ENCODE measurements around the gene VAV2.
"Not testable (repeated sequence)": the region's sequence is repeated elsewhere in the genome, so short reads cannot be mapped to it uniquely, and the experiment has no call there.

VAV2 gene

DNA sequence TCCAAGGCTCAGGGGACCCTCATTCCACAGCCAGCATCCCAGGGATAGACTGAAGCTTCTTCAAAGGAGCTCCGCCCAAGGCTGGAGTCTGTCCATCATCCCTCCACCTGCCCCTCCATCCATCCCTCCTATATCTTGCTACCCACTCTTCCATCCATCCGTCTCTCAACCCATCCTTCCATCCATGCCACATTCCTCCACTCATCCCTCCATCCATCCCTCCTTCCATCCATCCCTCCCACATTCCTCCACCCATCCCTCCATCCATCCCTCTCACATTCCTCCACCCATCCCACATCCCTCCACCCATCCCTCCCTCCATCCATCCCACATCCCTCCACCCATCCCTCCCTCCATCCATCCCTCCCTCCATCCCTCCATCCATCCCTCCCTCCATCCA, 5.5 kb upstream of the VAV2 start:
- Mint-ChIP-seq H3K27ac (no peak overlapping the region), H3K4me3 (no peak overlapping the region), H3K9me3 (no peaks in the 10 kb centered on the region), H3K27me3 (peaks cover 0 to 34% of the 10 kb centered on the region in 2 donors), H3K36me3 (ENCODE audit: insufficient read depth) (peaks cover 3% of the 10 kb centered on the region), H3K4me1 (ENCODE audit: low read depth in 2 of 2) (peaks cover 0 to 4% of the 10 kb centered on the region in 2 donors)
- no peak for DNase-seq
- ATAC-seq (replicated peaks), result no peak

DNA sequence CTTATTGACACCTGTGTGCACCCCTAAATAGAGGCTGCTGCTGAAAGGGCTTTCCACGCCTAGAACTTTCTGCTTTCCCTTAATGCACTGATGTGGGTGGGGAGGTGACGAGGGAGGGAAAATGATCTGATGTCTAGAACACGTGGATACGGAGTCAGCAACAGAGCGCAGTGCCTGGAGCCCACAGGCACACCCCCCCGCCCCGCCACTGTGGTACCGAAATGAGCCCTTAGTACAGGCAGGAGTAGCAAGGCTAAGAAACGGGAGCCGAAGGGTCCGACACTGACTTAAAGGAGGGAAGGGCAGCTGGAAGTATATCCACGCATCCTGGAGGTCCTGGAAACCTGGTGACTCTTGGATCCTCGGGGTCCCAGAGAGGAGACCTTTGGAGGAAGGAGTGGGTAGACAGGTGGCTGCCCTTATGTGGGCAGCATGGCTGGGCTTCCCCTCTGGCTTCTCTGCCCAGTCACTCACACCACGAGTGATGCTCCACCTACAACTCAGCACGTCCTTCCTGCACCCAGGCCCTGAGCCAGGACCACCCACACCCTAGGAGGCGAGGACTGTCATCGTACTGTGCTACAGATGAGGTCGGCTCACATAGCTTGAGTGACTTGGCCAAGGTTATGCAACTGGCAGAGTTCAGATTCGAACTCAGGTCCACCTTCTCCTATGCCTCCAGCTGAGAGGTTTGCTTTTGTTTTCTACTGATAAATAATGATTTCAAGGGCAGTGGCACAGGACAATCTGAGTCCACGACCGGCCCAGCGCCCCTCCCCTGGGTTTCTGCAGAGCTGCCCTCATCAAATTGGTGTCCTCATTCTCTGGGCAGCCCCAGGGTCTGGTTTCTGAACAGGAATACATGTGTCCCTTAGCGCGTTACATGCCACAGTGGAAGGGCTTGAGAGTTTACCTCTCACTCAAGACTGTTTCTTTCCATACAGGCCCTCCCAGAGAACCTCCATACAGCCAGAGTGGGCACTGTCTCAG, 4.7 kb upstream of the VAV2 start:
- peaks cover 0 to 4% of the 10 kb centered on the region in 2 donors for H3K4me1 Mint-ChIP-seq (ENCODE audit: low read depth in 2 of 2)

DNA sequence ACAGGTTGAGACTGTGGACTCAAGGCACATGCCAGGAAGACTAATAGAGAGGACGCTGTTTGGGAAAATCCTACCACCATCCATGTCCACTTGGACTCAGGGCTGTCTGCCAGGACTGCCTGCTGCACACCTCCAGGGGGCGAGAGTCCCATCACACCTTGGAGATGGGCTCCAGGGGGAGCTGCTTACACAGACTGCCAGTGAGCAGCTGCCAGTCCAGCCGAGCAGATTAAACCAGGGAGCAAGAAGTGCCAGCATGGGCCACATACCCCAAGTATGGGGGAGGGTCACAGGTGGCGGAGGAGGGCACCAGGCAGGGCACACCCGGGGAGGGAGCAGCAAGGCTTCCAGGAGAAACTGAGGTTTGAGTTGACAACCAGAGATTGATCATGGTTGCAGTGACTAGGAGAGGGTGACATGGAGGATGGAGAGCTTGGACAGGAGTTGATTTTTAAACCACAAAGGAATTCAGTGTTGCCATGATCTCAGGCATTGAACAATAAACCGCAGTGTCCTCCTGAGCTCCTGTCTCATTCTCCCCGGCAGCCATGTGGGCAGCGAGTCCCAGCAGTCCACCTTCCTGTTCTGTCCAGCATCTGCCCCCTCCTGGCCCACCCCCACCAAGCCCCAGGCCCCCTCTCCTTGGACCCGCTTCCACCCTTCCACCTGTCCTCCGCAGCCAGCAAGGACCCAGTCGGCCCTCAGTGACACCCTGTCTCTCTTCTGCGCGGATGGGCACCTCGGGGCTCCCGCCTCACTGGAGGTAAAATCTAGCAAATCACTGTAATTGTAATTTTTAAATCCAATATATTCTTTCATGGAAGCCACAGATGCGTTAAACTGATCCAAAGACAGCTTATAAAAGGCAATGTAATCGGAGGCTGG, 3.1 kb upstream of the VAV2 start:
- no peaks in the 10 kb centered on the region for H3K9me3 Mint-ChIP-seq
- ATAC-seq (replicated peaks), result no peak
- H3K27me3 Mint-ChIP-seq, result peaks cover 0 to 35% of the 10 kb centered on the region in 2 donors
- peaks cover 3% of the 10 kb centered on the region for H3K36me3 Mint-ChIP-seq (ENCODE audit: insufficient read depth)
- peaks cover 0 to 8% of the 10 kb centered on the region in 2 donors for H3K4me1 Mint-ChIP-seq (ENCODE audit: low read depth in 2 of 2)
- no peak overlapping the region for H3K27ac Mint-ChIP-seq
- H3K4me3 Mint-ChIP-seq, result no peak overlapping the region
- no peak for DNase-seq

More for the DNA sequence above, 4.7 kb upstream of the VAV2 start:
- no peak overlapping the region for H3K4me3 Mint-ChIP-seq
- H3K27ac Mint-ChIP-seq, result no peak overlapping the region
- peaks cover 0 to 26% of the 10 kb centered on the region in 2 donors for H3K27me3 Mint-ChIP-seq
- DNase-seq, result no peak
- peaks cover 3% of the 10 kb centered on the region for H3K36me3 Mint-ChIP-seq (ENCODE audit: insufficient read depth)
- no peak for ATAC-seq (replicated peaks)
- H3K9me3 Mint-ChIP-seq, result no peaks in the 10 kb centered on the region

DNA sequence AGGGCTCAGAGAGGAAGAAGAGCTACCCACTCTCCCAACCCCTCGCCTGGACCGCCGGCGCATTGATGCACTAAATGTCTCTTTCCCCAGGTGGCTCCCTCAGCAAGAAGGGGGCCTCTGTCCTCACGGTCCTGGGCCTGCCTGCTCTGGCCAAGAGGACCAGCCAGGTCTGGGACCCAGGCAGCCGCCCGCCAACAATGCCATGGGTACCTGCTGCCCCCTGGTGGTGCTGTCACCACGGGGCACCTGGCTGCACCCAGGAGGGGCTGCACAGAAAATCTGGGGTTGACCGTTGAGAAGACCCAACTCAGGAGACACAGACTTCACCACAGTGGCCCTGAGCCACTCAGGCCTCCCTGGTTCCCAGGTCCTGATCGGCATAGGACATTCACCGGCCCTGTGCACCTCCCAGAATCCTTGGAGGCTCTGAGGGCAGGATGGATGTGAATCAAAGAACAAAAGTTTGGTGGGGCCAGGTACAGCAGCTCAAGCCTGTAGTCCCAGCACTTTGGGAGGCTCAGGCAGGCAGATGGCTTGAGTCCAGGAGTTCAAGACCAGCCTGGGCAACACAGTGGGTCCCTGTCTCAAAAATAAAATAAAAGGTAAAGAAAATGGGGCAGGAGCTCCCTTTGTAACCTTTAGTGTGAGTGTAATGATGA, 2.4 kb upstream of the VAV2 start:
- Mint-ChIP-seq H3K9me3 (no peaks in the 10 kb centered on the region), H3K27ac (no peak overlapping the region), H3K36me3 (ENCODE audit: insufficient read depth) (peaks cover 3% of the 10 kb centered on the region), H3K27me3 (peaks cover 0 to 29% of the 10 kb centered on the region in 2 donors), H3K4me1 (ENCODE audit: low read depth in 2 of 2) (peaks cover 0 to 8% of the 10 kb centered on the region in 2 donors), H3K4me3 (peak overlapping the region; percentile 31 to 62)
- ATAC-seq (replicated peaks), result peak; percentile 46
- DNase-seq, result peak; percentile 75 to 77 (median 76)

DNA sequence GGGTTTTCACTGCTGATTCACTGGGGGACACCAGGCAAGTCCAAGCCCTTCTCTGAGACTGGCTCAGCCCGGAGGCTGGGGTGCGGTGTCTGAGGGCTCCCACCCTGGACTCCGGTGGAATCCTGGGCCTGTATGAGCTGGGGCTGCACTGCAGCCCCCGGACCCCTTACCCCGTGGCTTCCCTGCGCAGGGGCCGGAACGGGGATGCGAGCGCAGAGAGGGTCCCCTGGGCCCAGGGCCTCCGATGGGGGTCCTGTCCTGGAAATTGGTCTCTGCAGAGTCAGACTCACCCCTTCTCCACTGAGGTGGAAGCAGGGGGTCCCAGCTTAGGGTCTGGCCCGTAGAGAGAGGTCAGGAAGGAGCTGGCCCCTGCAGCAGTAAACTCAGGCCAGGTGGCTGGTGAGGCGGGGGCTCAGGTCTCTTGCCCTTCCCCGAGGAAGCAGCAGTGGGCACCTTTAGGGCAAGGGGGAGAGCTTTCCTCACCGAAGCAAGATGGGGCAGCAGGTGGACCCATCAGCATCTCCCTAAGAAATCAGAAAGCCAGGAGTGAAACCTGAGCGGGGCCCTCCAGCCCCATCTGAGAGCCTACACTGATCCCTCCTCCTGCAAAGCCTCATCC, 1.6 kb upstream of the VAV2 start:
- ATAC-seq (replicated peaks) (no peak), DNase-seq (no peak)
- Mint-ChIP-seq H3K27me3 (peaks cover 0 to 23% of the 10 kb centered on the region in 2 donors), H3K27ac (peak overlapping the region in 1 of 2 donors; percentile 29), H3K4me1 (ENCODE audit: low read depth in 2 of 2) (peaks cover 0 to 8% of the 10 kb centered on the region in 2 donors), H3K36me3 (ENCODE audit: insufficient read depth) (peaks cover 3% of the 10 kb centered on the region), H3K9me3 (no peaks in the 10 kb centered on the region), H3K4me3 (peak overlapping the region; percentile 69 to 77)

DNA sequence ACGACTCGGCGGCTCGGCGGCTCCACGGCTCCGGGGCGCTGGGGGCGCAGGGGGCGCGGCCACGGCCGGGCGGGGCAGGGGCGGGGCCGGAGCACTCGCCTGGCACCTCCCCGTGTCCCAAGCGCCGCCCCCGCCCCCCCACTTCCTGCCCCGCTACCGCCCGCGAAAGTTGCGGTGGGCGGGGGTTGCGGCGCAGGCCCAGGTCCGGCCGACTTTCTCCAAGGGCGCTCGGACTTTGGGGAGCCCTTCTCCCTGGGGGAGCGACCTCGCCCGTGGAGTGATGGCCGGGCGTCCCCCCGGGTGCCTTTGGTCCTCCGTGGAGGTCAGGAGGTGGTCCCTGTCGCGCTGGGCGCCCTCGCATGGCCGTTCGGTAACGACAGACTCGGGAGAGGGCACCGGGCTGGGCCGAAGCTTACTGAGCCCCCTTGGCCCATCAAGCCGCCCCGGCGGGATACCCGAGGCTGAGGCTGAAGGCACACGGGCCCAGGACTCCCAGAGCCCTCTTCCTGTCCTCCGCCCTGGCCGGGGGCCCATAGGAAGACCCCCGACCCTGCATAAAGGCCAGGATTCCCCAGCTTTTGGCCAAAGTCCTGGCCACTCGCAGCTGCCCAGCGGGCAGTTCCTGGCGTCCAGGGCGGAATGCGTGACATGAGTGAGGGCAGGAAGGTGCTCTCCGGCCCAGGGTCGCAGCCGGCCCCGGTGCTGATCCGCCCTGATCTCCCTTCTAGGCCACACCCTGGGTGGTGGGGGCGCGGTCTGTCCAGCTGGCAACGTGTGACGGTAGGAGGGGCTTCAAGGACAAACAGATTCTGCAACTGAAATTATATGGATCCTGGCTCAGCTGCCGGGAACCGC, 883 bp upstream of the VAV2 start:
- H3K36me3 Mint-ChIP-seq (ENCODE audit: insufficient read depth), result peaks cover 3% of the 10 kb centered on the region
- ATAC-seq (replicated peaks), result peak; percentile 79
- H3K9me3 Mint-ChIP-seq, result no peaks in the 10 kb centered on the region
- peaks cover 0 to 8% of the 10 kb centered on the region in 2 donors for H3K4me1 Mint-ChIP-seq (ENCODE audit: low read depth in 2 of 2)
- peak overlapping the region in 1 of 2 donors; percentile 29 for H3K27ac Mint-ChIP-seq
- peak overlapping the region; percentile 69 to 77 for H3K4me3 Mint-ChIP-seq
- peaks cover 0 to 23% of the 10 kb centered on the region in 2 donors for H3K27me3 Mint-ChIP-seq
- peak; percentile 56 to 59 (median 58) for DNase-seq

DNA sequence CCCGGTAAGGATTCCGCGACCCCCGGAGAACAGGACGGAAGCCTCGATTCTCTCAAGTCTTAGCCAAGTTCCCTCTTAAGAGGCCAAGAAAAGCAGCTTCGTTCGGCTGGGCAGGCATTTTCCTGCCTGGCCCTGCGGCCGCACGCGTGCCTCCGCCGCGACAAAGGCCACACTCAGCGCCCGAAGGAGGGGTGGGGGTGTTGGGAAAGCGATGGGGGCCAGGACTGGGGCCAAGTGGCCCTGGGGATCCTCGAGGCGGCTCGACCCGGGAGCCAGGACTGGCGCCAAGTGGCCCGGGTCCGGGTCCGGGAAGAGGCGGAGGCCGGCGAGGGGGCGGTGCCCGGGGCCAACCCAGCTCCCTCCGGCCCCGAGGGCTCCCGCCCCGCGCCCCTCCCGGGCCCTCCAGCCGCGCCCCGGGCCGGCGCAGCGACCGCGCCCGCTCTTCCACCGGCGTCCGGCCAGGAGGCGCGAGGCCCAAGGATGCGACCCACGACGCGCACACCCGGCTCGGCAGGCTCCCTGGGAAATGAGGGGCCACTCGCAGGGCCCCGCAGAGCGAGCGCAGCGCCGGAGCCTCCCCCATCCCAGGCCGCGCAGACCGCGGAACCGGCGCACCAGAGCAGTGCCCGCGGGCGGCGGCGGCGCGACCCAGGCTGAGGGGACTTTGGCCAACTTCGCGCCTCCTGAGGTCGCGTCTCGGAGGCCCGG, 756 bp downstream of the VAV2 start:
- Mint-ChIP-seq H3K27me3 (peaks cover 0 to 13% of the 10 kb centered on the region in 2 donors), H3K36me3 (ENCODE audit: insufficient read depth) (peaks cover 6% of the 10 kb centered on the region), H3K9me3 (no peaks in the 10 kb centered on the region), H3K4me3 (peak overlapping the region; percentile 33 to 59), H3K27ac (no peak overlapping the region), H3K4me1 (ENCODE audit: low read depth in 2 of 2) (peaks cover 0 to 10% of the 10 kb centered on the region in 2 donors)
- ATAC-seq (replicated peaks) (peak; percentile 3), DNase-seq (no peak)

DNA sequence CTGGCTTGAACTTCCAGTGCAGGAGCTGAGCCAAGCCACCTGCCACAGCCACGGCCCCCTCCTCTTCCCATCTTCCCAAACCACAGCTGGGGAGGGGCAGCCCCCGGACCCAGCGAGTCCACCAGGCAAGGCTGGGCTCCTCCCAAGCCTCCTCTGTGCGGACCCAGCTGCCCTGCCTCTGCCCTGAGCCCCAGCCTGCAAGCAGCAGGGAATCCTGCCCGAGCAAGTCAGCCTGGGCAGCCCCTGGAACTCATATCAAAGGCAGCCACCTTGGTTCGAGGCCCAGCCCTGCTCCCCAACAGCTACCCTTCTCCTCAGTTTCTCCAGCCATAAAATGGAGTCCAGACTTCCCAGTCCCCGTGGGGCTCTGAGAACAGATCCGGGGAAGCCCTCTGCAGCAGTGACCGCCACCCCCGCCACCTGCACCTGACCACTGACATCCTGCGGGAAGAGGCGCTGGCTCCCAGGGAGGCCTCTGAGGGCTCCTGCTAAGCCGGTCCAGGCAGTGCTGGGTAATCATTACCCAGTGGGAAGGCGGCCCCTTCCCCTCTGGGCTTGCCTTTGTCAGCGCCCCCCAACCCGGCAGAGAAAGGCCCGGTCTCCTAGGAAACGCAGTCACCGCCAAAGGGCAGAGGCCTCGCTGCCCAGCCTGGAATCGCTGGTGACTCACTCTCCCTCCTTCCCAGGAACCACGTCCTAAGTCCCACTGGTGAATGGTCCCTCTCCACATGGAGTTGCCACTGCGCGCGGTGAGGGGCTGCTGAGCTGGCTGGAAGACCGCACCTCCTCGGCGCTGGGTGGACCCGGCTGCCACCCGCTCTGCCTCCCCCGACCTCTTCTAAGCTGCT, 1.5 kb downstream of the VAV2 start:
- H3K4me3 Mint-ChIP-seq, result peak overlapping the region; percentile 33 to 59
- H3K4me1 Mint-ChIP-seq (ENCODE audit: low read depth in 2 of 2), result peaks cover 0 to 10% of the 10 kb centered on the region in 2 donors
- no peak overlapping the region for H3K27ac Mint-ChIP-seq
- H3K9me3 Mint-ChIP-seq, result no peaks in the 10 kb centered on the region
- ATAC-seq (replicated peaks), result no peak
- peaks cover 6% of the 10 kb centered on the region for H3K36me3 Mint-ChIP-seq (ENCODE audit: insufficient read depth)
- peaks cover 0 to 13% of the 10 kb centered on the region in 2 donors for H3K27me3 Mint-ChIP-seq
- no peak for DNase-seq

DNA sequence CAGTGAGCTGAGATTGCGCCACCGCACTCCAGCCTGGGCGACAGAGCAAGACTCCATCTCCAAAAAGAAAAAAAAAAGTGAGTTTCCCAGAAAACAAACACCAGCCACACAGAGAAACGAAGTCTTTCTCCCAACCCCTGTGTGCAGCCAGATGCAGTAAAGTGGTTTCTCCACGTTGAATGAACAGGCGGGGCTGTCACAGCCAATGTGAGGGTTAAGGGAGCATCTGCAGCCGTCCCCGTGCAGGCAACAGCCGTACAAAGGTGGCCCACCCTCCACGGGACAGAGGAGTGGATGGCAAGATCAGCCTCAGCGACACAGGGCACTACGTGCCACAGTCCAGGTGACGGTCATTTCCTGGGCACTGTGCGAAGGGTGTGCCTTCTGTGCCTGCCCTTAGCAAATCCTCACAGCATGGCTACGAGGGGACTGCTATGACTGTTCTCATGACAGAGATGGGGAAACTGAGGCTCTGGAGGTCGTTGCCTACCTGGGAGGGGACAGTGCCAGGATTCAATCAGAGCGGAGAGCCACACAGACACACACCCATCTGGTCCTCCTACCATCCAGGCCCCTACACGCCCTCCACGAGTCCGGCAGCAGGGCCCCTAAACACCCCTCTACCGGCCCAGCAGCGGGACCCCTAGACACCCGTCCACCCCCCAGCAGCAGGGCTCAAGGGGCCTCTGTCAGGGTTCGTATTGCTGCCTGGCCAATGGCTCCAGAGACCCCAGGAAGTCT, 2.3 kb downstream of the VAV2 start:
- DNase-seq (no peak), ATAC-seq (replicated peaks) (no peak)
- peaks cover 0 to 13% of the 10 kb centered on the region in 2 donors for H3K27me3 Mint-ChIP-seq
- H3K27ac Mint-ChIP-seq, result no peak overlapping the region
- H3K4me1 Mint-ChIP-seq (ENCODE audit: low read depth in 2 of 2), result peaks cover 0 to 10% of the 10 kb centered on the region in 2 donors
- H3K4me3 Mint-ChIP-seq, result peak overlapping the region in 1 of 2 donors; percentile 59
- H3K36me3 Mint-ChIP-seq (ENCODE audit: insufficient read depth), result peaks cover 6% of the 10 kb centered on the region
- H3K9me3 Mint-ChIP-seq, result no peaks in the 10 kb centered on the region

DNA sequence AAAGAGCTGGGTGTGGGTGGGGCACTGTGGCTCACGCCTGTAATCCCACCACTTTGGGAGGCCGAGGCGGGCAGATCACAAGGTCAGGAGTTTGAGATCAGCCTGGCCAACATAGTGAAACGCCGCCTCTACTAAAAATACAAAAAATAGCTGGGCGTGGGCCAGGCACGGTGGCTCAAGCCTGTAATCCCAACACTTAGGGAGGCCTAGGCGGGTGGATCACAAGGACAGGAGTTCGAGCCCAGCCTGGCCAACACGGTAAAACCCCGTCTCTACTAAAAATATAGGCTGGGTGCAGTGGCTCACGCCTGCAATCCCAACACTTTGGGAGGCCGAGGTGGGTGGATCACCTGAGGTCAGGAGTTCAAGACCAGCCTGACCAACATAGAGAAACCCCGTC, 3.4 kb downstream of the VAV2 start:
- H3K36me3 Mint-ChIP-seq (ENCODE audit: insufficient read depth); H3K27ac Mint-ChIP-seq; H3K9me3 Mint-ChIP-seq; H3K4me1 Mint-ChIP-seq (ENCODE audit: low read depth in 2 of 2); DNase-seq; ATAC-seq (replicated peaks): not testable (repeated sequence)
- H3K4me3 Mint-ChIP-seq, result peak overlapping the region in 1 of 2 donors; percentile 23
- peaks cover 0 to 13% of the 10 kb centered on the region in 2 donors for H3K27me3 Mint-ChIP-seq
